ENCODE data around the gene TRIM43B.
"Not testable (repeated sequence)": the region's sequence is repeated elsewhere in the genome, so short reads cannot be mapped to it uniquely, and the experiment has no call there.

TRIM43B gene

GRCh38 chr2:95525294-95526035 is 40.9 kb upstream of the TRIM43B start:
- Histone ChIP-seq H4K8ac (ENCODE audit: low read length) (no peak overlapping the region), H3K14ac (ENCODE audit: low read length in 2 of 2) (no peak overlapping the region), H3K9ac (ENCODE audit: low read length) (peak overlapping the region; percentile 89), H3K27me3 (ENCODE audit: control insufficient read depth in 1 of 2, insufficient read depth in 1 of 2, low read length in 2 of 2) (no peaks in the 10 kb centered on the region), H3K4me2 (ENCODE audit: low read length, poor library complexity, severe bottlenecking) (no peak overlapping the region), H2BK120ac (ENCODE audit: low read depth, low read length) (no peak overlapping the region), H3K27ac (ENCODE audit: low read length, poor library complexity, severe bottlenecking) (no peak overlapping the region), H3K4ac (ENCODE audit: low read depth in 1 of 2, low read length in 2 of 2) (no peak overlapping the region), H3K4me3 (ENCODE audit: insufficient read depth in 1 of 2, low read depth in 1 of 2, low read length in 2 of 2) (peak overlapping the region in 1 of 2 experiments; percentile 88), H2AFZ (ENCODE audit: low read depth, low read length) (no peak overlapping the region), H3K4me1 (ENCODE audit: control insufficient read depth, insufficient read depth, low read depth, low read length) (peaks cover 3% of the 10 kb centered on the region), H3K36me3 (ENCODE audit: control insufficient read depth in 1 of 2, insufficient read depth in 2 of 2, low read depth in 1 of 2, low read length in 2 of 2) (peaks cover 3 to 23% of the 10 kb centered on the region in 2 experiments), H4K91ac (ENCODE audit: low read length) (no peak overlapping the region), H3K18ac (ENCODE audit: low read depth in 1 of 2, low read length in 2 of 2) (no peak overlapping the region), H2AK5ac (ENCODE audit: low read length, severe bottlenecking) (no peak overlapping the region), H2BK12ac (ENCODE audit: low read length in 2 of 2) (no peak overlapping the region), H3K9me3 (ENCODE audit: control insufficient read depth, low read length) (peaks cover 5% of the 10 kb centered on the region), H3K23ac (ENCODE audit: low read length in 2 of 2) (no peak overlapping the region), H2BK5ac (ENCODE audit: low read depth, low read length, poor library complexity, severe bottlenecking) (no peak overlapping the region), H2BK15ac (ENCODE audit: low read depth, poor library complexity, severe bottlenecking) (no peak overlapping the region), H3K79me1 (replicated peaks; ENCODE audit: low read length, poor library complexity, severe bottlenecking) (no peaks in the 10 kb centered on the region)
- 83% methylated on average over 41 of the region's 41 CpGs for WGBS
- DNase-seq = no peak

- Histone ChIP-seq H2AK5ac (ENCODE audit: low read length, severe bottlenecking) (no peak overlapping the region), H4K91ac (ENCODE audit: low read length) (no peak overlapping the region), H3K4ac (ENCODE audit: low read depth in 1 of 2, low read length in 2 of 2) (no peak overlapping the region), H3K36me3 (ENCODE audit: control insufficient read depth in 1 of 2, insufficient read depth in 2 of 2, low read depth in 1 of 2, low read length in 2 of 2) (peaks cover 3 to 11% of the 10 kb centered on the region in 2 experiments), H3K9ac (ENCODE audit: low read length) (no peak overlapping the region), H4K8ac (ENCODE audit: low read length) (no peak overlapping the region), H3K18ac (ENCODE audit: low read depth in 1 of 2, low read length in 2 of 2) (no peak overlapping the region), H3K4me2 (ENCODE audit: low read length, poor library complexity, severe bottlenecking) (no peak overlapping the region), H3K79me1 (replicated peaks; ENCODE audit: low read length, poor library complexity, severe bottlenecking) (no peaks in the 10 kb centered on the region), H3K27ac (ENCODE audit: low read length, poor library complexity, severe bottlenecking) (no peak overlapping the region), H3K9me3 (ENCODE audit: control insufficient read depth, low read length) (no peaks in the 10 kb centered on the region), H2AFZ (ENCODE audit: low read depth, low read length) (no peak overlapping the region), H3K14ac (ENCODE audit: low read length in 2 of 2) (no peak overlapping the region), H3K4me3 (ENCODE audit: insufficient read depth in 1 of 2, low read depth in 1 of 2, low read length in 2 of 2) (no peak overlapping the region), H3K4me1 (ENCODE audit: control insufficient read depth, insufficient read depth, low read depth, low read length) (peaks cover 1% of the 10 kb centered on the region), H2BK12ac (ENCODE audit: low read length in 2 of 2) (no peak overlapping the region), H2BK15ac (ENCODE audit: low read depth, poor library complexity, severe bottlenecking) (no peak overlapping the region), H3K23ac (ENCODE audit: low read length in 2 of 2) (no peak overlapping the region), H2BK120ac (ENCODE audit: low read depth, low read length) (no peak overlapping the region), H3K27me3 (ENCODE audit: control insufficient read depth in 1 of 2, insufficient read depth in 1 of 2, low read length in 2 of 2) (no peaks in the 10 kb centered on the region), H2BK5ac (ENCODE audit: low read depth, low read length, poor library complexity, severe bottlenecking) (no peak overlapping the region)
- 26% methylated on average over 2 of the region's 2 CpGs for WGBS
- DNase-seq = no peak
These were observed 39.6 kb upstream of the TRIM43B start for GRCh38 chr2:95524195-95524594.

- H2AFZ ChIP-seq (ENCODE audit: low read depth, low read length) = no peak overlapping the region
- no peak overlapping the region for H4K8ac ChIP-seq (ENCODE audit: low read length)
- no peak overlapping the region for H3K23ac ChIP-seq (ENCODE audit: low read length in 2 of 2)
- H2AK5ac ChIP-seq (ENCODE audit: low read length, severe bottlenecking) = no peak overlapping the region
- H2BK5ac ChIP-seq (ENCODE audit: low read depth, low read length, poor library complexity, severe bottlenecking) = no peak overlapping the region
- H3K79me1 ChIP-seq (replicated peaks; ENCODE audit: low read length, poor library complexity, severe bottlenecking) = no peaks in the 10 kb centered on the region
- H2BK15ac ChIP-seq (ENCODE audit: low read depth, poor library complexity, severe bottlenecking) = no peak overlapping the region
- H2BK120ac ChIP-seq (ENCODE audit: low read depth, low read length) = no peak overlapping the region
- no peak for DNase-seq
- no peak overlapping the region for H3K4ac ChIP-seq (ENCODE audit: low read depth in 1 of 2, low read length in 2 of 2)
- H3K36me3 ChIP-seq (ENCODE audit: control insufficient read depth in 1 of 2, insufficient read depth in 2 of 2, low read depth in 1 of 2, low read length in 2 of 2) = no peaks in the 10 kb centered on the region
- H2BK12ac ChIP-seq (ENCODE audit: low read length in 2 of 2) = no peak overlapping the region
- H3K9ac ChIP-seq (ENCODE audit: low read length) = no peak overlapping the region
- no peak overlapping the region for H3K14ac ChIP-seq (ENCODE audit: low read length in 2 of 2)
- H4K91ac ChIP-seq (ENCODE audit: low read length) = no peak overlapping the region
- H3K27ac ChIP-seq (ENCODE audit: low read length, poor library complexity, severe bottlenecking) = no peak overlapping the region
- no peak overlapping the region for H3K4me3 ChIP-seq (ENCODE audit: insufficient read depth in 1 of 2, low read depth in 1 of 2, low read length in 2 of 2)
- no peaks in the 10 kb centered on the region for H3K9me3 ChIP-seq (ENCODE audit: control insufficient read depth, low read length)
- H3K4me1 ChIP-seq (ENCODE audit: control insufficient read depth, insufficient read depth, low read depth, low read length) = no peaks in the 10 kb centered on the region
- no peak overlapping the region for H3K4me2 ChIP-seq (ENCODE audit: low read length, poor library complexity, severe bottlenecking)
- 59% methylated on average over 5 of the region's 6 CpGs for WGBS
- no peaks in the 10 kb centered on the region for H3K27me3 ChIP-seq (ENCODE audit: control insufficient read depth in 1 of 2, insufficient read depth in 1 of 2, low read length in 2 of 2)
- no peak overlapping the region for H3K18ac ChIP-seq (ENCODE audit: low read depth in 1 of 2, low read length in 2 of 2)
These were observed 30.2 kb upstream of the TRIM43B start for GRCh38 chr2:95514718-95515117.

- not testable (repeated sequence) for H3K79me1 ChIP-seq (replicated peaks; ENCODE audit: low read length, poor library complexity, severe bottlenecking); H3K9ac ChIP-seq (ENCODE audit: low read length); DNase-seq; H2BK12ac ChIP-seq (ENCODE audit: low read length in 2 of 2); H3K14ac ChIP-seq (ENCODE audit: low read length in 2 of 2); H3K27me3 ChIP-seq (ENCODE audit: control insufficient read depth in 1 of 2, insufficient read depth in 1 of 2, low read length in 2 of 2); H4K91ac ChIP-seq (ENCODE audit: low read length); H3K23ac ChIP-seq (ENCODE audit: low read length in 2 of 2); H3K18ac ChIP-seq (ENCODE audit: low read depth in 1 of 2, low read length in 2 of 2); H2BK5ac ChIP-seq (ENCODE audit: low read depth, low read length, poor library complexity, severe bottlenecking); H3K4me2 ChIP-seq (ENCODE audit: low read length, poor library complexity, severe bottlenecking); H2BK15ac ChIP-seq (ENCODE audit: low read depth, poor library complexity, severe bottlenecking); H3K27ac ChIP-seq (ENCODE audit: low read length, poor library complexity, severe bottlenecking); H3K4ac ChIP-seq (ENCODE audit: low read depth in 1 of 2, low read length in 2 of 2); H3K4me1 ChIP-seq (ENCODE audit: control insufficient read depth, insufficient read depth, low read depth, low read length); H4K8ac ChIP-seq (ENCODE audit: low read length); H2BK120ac ChIP-seq (ENCODE audit: low read depth, low read length); H3K36me3 ChIP-seq (ENCODE audit: control insufficient read depth in 1 of 2, insufficient read depth in 2 of 2, low read depth in 1 of 2, low read length in 2 of 2); H2AK5ac ChIP-seq (ENCODE audit: low read length, severe bottlenecking); H2AFZ ChIP-seq (ENCODE audit: low read depth, low read length); H3K4me3 ChIP-seq (ENCODE audit: insufficient read depth in 1 of 2, low read depth in 1 of 2, low read length in 2 of 2); H3K9me3 ChIP-seq (ENCODE audit: control insufficient read depth, low read length)
- 47% methylated on average over 5 of the region's 8 CpGs for WGBS
These were observed 29.7 kb upstream of the TRIM43B start for GRCh38 chr2:95514226-95514625.

All from mesenchymal stem cell (in vitro differentiated cells and primary cell).